T-cell (primary cell): ENCODE data around the gene DNAH8. TPM values are rescaled to one million over a fixed set of nuclear protein-coding genes. Genes with fewer than 3 reads are reported as not detected.

Source experiments
- ATAC-seq, 4 experiments: fragments of 200-7000 bp in 3 of 4; fragments of 150-1000 bp in 1 of 4; cut with Tn5 transposase; replicated peaks in 1 of 4; 1 replicate in 3 of 4; 2 replicates in 1 of 4; pipeline ENCODE4 v1.10.0; 2021; ENCODE audit warnings: moderate library complexity in 3 of 4, mild to moderate bottlenecking in 2 of 4, moderate number of reproducible peaks in 1 of 4
- CTCF ChIA-PET, 2 donors: fragments of 300-600 bp; sonication (Branson Sonifier 250); formaldehyde crosslinking; loops; one replicate each; lab custom pipeline; 2022; ENCODE audit warnings: antibody characterized with exemption in 2 of 2; lab: Charles Lee
- POLR2A ChIA-PET, 2 donors: fragments of 300-600 bp; sonication (Branson Sonifier 250); formaldehyde crosslinking; loops; one replicate each; lab custom pipeline; 2022; ENCODE audit warnings: antibody characterized with exemption in 2 of 2; lab: Charles Lee
- DNase-seq, 35 experiments: peaks; one replicate each; pipeline versions ENCODE4 v3.0.0 to v3.0.0-alpha.2; 2013 to 2023
- H3K27ac ChIP-seq: one replicate; pipeline ENCODE4 v1.5.1; 2013; ENCODE audit warnings: low read length
- H3K27me3 ChIP-seq, 2 experiments: replicated peaks in 1 of 2; 1 replicate in 1 of 2; 2 replicates in 1 of 2; pipeline versions ENCODE4 v1.6.1 to v1.7.0; 2013; ENCODE audit warnings: low read length in 1 of 2, mixed read lengths in 1 of 2; ENCODE audit not compliant: control insufficient read depth in 2 of 2, insufficient read depth in 2 of 2; ENCODE audit errors: extremely low read depth in 1 of 2
- H3K36me3 ChIP-seq, 2 donors: 1 replicate in 1 of 2; 2 replicates in 1 of 2; pipeline versions ENCODE4 v1.6.1 to v1.7.0; 2013; ENCODE audit warnings: low read length in 1 of 2; ENCODE audit not compliant: control insufficient read depth in 2 of 2, insufficient read depth in 1 of 2; ENCODE audit errors: extremely low read depth in 1 of 2
- H3K4me1 ChIP-seq, 2 experiments: 1 replicate in 1 of 2; 2 replicates in 1 of 2; pipeline versions ENCODE4 v1.6.1 to v1.7.0; 2013; ENCODE audit warnings: low read length in 2 of 2, mixed read lengths in 1 of 2; ENCODE audit not compliant: insufficient read depth in 2 of 2, control insufficient read depth in 1 of 2; ENCODE audit errors: extremely low read depth in 1 of 2
- H3K4me3 ChIP-seq, 2 donors: 1 replicate in 1 of 2; 2 replicates in 1 of 2; pipeline versions ENCODE4 v1.5.1 to v1.7.0; 2013; ENCODE audit warnings: mild to moderate bottlenecking in 2 of 2, low read length in 1 of 2, moderate library complexity in 1 of 2; ENCODE audit not compliant: control insufficient read depth in 1 of 2; ENCODE audit errors: extremely low read depth in 1 of 2
- H3K9me3 ChIP-seq: 2 replicates; pipeline ENCODE4 v1.7.0; 2013
- H3K27ac Mint-ChIP-seq, 2 donors: one replicate each; pipeline ENCODE4 v1.8.0; 2020 to 2021; ENCODE audit warnings: mild to moderate bottlenecking in 2 of 2, mixed read lengths in 2 of 2
- H3K27me3 Mint-ChIP-seq, 2 donors: one replicate each; pipeline ENCODE4 v1.8.0; 2021 to 2022; ENCODE audit warnings: mixed read lengths in 2 of 2
- H3K36me3 Mint-ChIP-seq: one replicate; pipeline ENCODE4 v1.8.0; 2021; ENCODE audit warnings: mixed read lengths
- H3K4me1 Mint-ChIP-seq, 3 donors: one replicate each; pipeline ENCODE4 v1.8.0; 2020 to 2022; ENCODE audit warnings: mixed read lengths in 3 of 3, mild to moderate bottlenecking in 1 of 3
- H3K4me3 Mint-ChIP-seq, 3 donors: one replicate each; pipeline ENCODE4 v1.8.0; 2020 to 2022; ENCODE audit warnings: mild to moderate bottlenecking in 3 of 3, mixed read lengths in 3 of 3, moderate library complexity in 3 of 3
- H3K9me3 Mint-ChIP-seq, 3 donors: one replicate each; pipeline ENCODE4 v1.8.0; 2020 to 2022; ENCODE audit warnings: mixed read lengths in 3 of 3
- WGBS: methylation state at CpG from one replicate; pipeline ENCODE4 v1.1.5; 2013; ENCODE audit warnings: missing lambda C conversion rate; ENCODE audit not compliant: insufficient coverage; 5-methylcytosine and 5-hydroxymethylcytosine counted together
- total RNA-seq, 35 experiments: library from RNA in 6 of 35; stranded (reverse) in 6 of 35; fragments of 120-200 nt in 1 of 35; gene quantifications; one replicate each; pipeline versions ENCODE4 v1.2.1 to v1.2.4 and lab custom pipeline; 2013 to 2026

The DNAH8 gene
- total RNA-seq, 5 donors from 2014 or later (not counting 1 experiment from before 2014, with no cell fraction given), result 0.03 to 0.12 (median 0.08) TPM; not detected in 1

DNA sequence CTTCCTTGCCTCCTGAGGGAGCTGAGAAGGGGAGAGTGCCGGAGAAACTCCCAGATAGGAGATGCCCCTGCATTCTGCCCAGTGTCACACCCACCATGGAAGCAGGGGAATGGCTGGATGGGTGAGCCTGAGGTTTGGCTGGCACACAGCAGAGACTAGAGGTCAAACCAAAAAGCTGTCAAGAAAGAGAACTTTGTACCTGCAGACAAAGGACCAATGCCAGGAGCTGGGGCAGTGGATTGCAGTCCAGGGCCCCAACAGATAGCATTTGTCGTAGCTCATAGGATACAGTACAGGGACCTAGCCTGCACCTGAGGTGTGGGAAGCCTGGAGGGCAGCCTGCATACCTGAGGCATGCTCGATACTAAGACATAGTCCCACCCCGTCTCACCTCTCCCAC, 227.3 kb downstream of the DNAH8 start:
- Mint-ChIP-seq H3K9me3 (no peaks in the 10 kb centered on the region), H3K4me1 (peaks cover 0 to 2% (median 0%) of the 10 kb centered on the region in 3 donors), H3K36me3 (no peaks in the 10 kb centered on the region), H3K27ac (no peak overlapping the region), H3K4me3 (no peak overlapping the region), H3K27me3 (peaks cover 0 to 12% of the 10 kb centered on the region in 2 donors)
- 67% methylated on average over 1 of the region's 4 CpGs for WGBS
- Histone ChIP-seq H3K4me1 (no peaks in the 10 kb centered on the region), H3K4me3 (no peak overlapping the region), H3K36me3 (no peaks in the 10 kb centered on the region), H3K27ac (no peak overlapping the region), H3K27me3 (peaks cover 0 to 5% of the 10 kb centered on the region in 2 experiments), H3K9me3 (no peaks in the 10 kb centered on the region)
- ChIA-PET POLR2A (no interaction called here), CTCF (interaction anchor here in 1 of 2 donors (0.6 kb wide), 1 partner anchor 842 kb away, joined by 3 read pairs; no protein-coding TSS in a partner anchor)
- DNase-seq (no peak), ATAC-seq (no peak)

DNA sequence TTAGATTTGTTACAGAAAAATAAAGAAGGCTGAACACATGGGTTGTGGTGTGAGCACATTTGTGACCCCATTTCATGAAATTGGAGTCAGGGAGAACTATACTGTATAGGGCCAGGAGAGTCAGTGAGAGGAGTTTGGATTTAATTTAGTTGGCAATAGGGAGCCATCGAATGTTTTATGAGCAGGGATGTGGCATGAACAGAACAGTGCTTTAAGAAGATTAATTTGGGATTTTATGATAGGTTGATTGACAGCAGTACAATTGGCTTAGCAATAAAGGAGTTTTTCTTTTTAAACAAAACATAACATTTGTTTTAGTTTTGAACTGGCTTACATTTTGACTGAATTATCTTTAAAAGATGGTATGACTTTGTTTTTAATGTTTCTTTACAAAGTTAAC, 227.9 kb downstream of the DNAH8 start:
- Histone ChIP-seq H3K27ac (no peak overlapping the region), H3K27me3 (peaks cover 0 to 5% of the 10 kb centered on the region in 2 experiments), H3K4me3 (no peak overlapping the region), H3K4me1 (no peaks in the 10 kb centered on the region), H3K36me3 (no peaks in the 10 kb centered on the region), H3K9me3 (no peaks in the 10 kb centered on the region)
- Mint-ChIP-seq H3K27ac (no peak overlapping the region), H3K4me3 (no peak overlapping the region), H3K36me3 (no peaks in the 10 kb centered on the region), H3K27me3 (peaks cover 0 to 12% of the 10 kb centered on the region in 2 donors), H3K9me3 (no peaks in the 10 kb centered on the region), H3K4me1 (peaks cover 0 to 2% (median 0%) of the 10 kb centered on the region in 3 donors)
- ChIA-PET POLR2A (no interaction called here), CTCF (no interaction called here)
- ATAC-seq, result no peak
- WGBS, result 60% methylated on average over 1 of the region's 1 CpG
- DNase-seq, result no peak

DNA sequence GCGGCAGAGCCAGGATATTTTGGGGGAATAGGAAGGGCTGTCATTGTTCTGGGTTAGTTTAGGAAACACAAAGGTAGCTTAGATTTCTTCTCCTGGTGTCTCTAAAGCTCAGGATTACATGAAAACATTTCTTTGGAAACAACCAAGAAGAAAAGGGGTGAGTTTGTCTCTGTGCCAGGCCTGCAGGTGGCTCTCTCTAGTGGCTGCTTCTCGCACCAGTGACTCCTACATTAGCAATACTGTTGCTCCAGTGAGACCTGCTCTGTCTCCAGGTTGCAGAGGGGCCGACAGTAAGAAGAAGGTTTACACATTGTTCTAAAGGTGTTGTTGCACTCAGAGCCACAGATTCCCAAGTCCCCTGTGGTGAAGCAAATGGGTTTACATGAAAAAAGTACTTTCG, 228.9 kb downstream of the DNAH8 start:
- no peak for ATAC-seq
- CTCF ChIA-PET, result interaction anchor here in 1 of 2 donors (0.9 kb wide), 1 partner anchor 228 kb away, joined by 3 read pairs; no protein-coding TSS in a partner anchor
- WGBS, result 96% methylated on average over 3 of the region's 4 CpGs

DNA sequence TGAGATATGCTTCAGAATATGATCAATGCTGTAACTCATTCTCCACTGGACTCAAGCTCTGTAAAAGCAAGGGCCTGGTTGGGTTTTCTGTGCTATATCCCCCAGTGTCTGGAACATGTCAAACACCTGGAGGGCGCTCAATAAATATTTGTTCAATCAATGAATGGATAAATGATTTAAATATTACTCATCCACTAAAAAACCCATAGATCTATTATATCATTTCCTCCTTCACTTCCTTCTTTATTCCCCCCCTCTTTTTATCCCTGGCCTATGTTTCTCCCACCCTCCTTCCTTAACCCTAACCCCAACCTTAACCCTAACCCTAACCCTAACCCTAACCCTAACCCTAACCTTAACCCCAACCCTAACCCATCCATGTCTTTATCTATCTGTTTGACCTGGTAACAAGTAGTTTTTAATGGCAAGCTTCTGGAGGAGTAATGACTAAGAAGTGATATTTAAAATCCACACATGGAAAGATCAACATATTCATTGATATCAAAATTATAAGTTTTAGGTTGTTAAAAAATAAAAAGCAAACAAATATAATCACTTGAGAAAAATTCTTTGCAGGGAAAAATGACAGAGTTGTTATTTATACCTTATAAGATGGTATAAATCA, 229.7 kb downstream of the DNAH8 start:
- Histone ChIP-seq H3K36me3 (no peaks in the 10 kb centered on the region), H3K4me1 (no peaks in the 10 kb centered on the region), H3K4me3 (no peak overlapping the region), H3K9me3 (no peaks in the 10 kb centered on the region), H3K27me3 (peaks cover 0 to 5% of the 10 kb centered on the region in 2 experiments), H3K27ac (no peak overlapping the region)
- Mint-ChIP-seq H3K27ac (no peak overlapping the region), H3K4me3 (no peak overlapping the region), H3K9me3 (no peaks in the 10 kb centered on the region), H3K4me1 (no peaks in the 10 kb centered on the region), H3K27me3 (peaks cover 0 to 14% of the 10 kb centered on the region in 2 donors), H3K36me3 (no peaks in the 10 kb centered on the region)
- ATAC-seq, result no peak
- CTCF ChIA-PET, result no interaction called here
- POLR2A ChIA-PET, result no interaction called here
- DNase-seq, result peak in 1 of 35 experiments; percentile 14
- WGBS, result no CpG with 5 or more reads among the region's 1 CpG

More for the DNA sequence above, 228.9 kb downstream of the DNAH8 start:
- Mint-ChIP-seq H3K27ac (no peak overlapping the region), H3K4me3 (no peak overlapping the region), H3K36me3 (no peaks in the 10 kb centered on the region), H3K4me1 (no peaks in the 10 kb centered on the region), H3K27me3 (peaks cover 0 to 12% of the 10 kb centered on the region in 2 donors), H3K9me3 (no peaks in the 10 kb centered on the region)
- Histone ChIP-seq H3K36me3 (no peaks in the 10 kb centered on the region), H3K27ac (no peak overlapping the region), H3K9me3 (no peaks in the 10 kb centered on the region), H3K4me1 (no peaks in the 10 kb centered on the region), H3K27me3 (peaks cover 0 to 5% of the 10 kb centered on the region in 2 experiments), H3K4me3 (no peak overlapping the region)
- DNase-seq, result no peak
- POLR2A ChIA-PET, result no interaction called here

DNA sequence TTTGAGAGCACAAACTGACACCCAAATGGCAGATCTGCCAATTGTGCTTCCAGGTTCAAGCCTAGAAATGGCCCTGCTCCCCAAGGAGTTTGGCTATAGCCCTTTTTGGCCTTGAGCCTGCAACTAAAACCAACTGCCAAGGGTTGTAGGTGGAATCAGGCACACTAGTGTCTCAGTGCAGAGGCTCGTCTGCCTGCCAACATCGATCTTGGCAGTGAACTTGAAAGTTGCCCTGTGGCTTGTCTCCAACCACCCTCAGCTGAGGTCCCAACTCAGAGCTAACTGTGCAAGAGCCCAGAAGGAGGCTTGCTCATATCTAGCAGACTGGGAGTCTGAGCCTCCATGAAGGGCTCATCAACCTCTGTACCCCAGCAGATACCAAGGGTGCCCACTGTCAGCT, 240.8 kb downstream of the DNAH8 start:
- peaks cover 0 to 11% of the 10 kb centered on the region in 2 experiments for H3K27me3 ChIP-seq
- Mint-ChIP-seq H3K27me3 (peaks cover 16 to 28% of the 10 kb centered on the region in 2 donors), H3K27ac (no peak overlapping the region), H3K36me3 (peaks cover 3% of the 10 kb centered on the region), H3K4me3 (no peak overlapping the region), H3K9me3 (peaks cover 6 to 8% (median 6%) of the 10 kb centered on the region in 3 donors), H3K4me1 (no peaks in the 10 kb centered on the region)
- H3K27ac ChIP-seq, result no peak overlapping the region
- ChIA-PET POLR2A (no interaction called here), CTCF (no interaction called here)
- H3K4me1 ChIP-seq, result no peaks in the 10 kb centered on the region
- WGBS, result 93% methylated on average over 2 of the region's 2 CpGs
- H3K9me3 ChIP-seq, result no peaks in the 10 kb centered on the region
- no peak overlapping the region for H3K4me3 ChIP-seq
- no peak for ATAC-seq
- no peaks in the 10 kb centered on the region for H3K36me3 ChIP-seq
- DNase-seq, result no peak

DNA sequence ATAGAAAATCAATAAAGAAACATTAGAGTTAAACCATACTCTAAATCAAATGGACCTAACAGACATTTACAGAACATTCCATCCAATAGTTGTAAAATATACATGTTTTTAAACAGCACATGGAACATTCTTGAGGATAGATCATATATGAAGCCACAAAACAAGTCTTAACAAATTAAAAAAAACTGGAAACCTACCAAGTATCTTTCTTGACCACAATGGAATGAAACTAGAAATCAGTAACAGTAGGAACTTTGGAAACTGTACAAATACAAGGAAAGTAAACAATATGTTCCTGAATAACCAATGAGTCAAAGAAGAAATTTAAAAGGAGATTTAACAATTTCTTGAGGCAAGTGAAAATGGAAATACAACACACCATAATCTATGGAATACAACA, 242.3 kb downstream of the DNAH8 start:
- H3K4me1 Mint-ChIP-seq, result no peaks in the 10 kb centered on the region
- Histone ChIP-seq H3K4me3 (no peak overlapping the region), H3K4me1 (no peaks in the 10 kb centered on the region), H3K9me3 (no peaks in the 10 kb centered on the region), H3K36me3 (no peaks in the 10 kb centered on the region), H3K27me3 (peaks cover 0 to 11% of the 10 kb centered on the region in 2 experiments), H3K27ac (no peak overlapping the region)
- H3K4me3 Mint-ChIP-seq, result no peak overlapping the region
- POLR2A ChIA-PET, result no interaction called here
- no peak for DNase-seq
- peaks cover 6 to 9% (median 6%) of the 10 kb centered on the region in 3 donors for H3K9me3 Mint-ChIP-seq
- CTCF ChIA-PET, result no interaction called here
- no peak for ATAC-seq
- peaks cover 3% of the 10 kb centered on the region for H3K36me3 Mint-ChIP-seq
- H3K27me3 Mint-ChIP-seq, result peaks cover 14 to 20% of the 10 kb centered on the region in 2 donors
- no peak overlapping the region for H3K27ac Mint-ChIP-seq
